ENCODE measurements around the gene KIDINS220. TPM values are rescaled to one million over a fixed set of nuclear protein-coding genes. Genes with fewer than 3 reads are reported as not detected.
A peak's percentile ranks its signal among the peaks of the same experiment; 100 is the strongest.

Gene KIDINS220
- total and polyA plus RNA-seq, 2 of the 13 experiments (the other 11 are each of a cell fraction or from before 2014, with no cell fraction given): 25.2 to 32.3 TPM

DNA sequence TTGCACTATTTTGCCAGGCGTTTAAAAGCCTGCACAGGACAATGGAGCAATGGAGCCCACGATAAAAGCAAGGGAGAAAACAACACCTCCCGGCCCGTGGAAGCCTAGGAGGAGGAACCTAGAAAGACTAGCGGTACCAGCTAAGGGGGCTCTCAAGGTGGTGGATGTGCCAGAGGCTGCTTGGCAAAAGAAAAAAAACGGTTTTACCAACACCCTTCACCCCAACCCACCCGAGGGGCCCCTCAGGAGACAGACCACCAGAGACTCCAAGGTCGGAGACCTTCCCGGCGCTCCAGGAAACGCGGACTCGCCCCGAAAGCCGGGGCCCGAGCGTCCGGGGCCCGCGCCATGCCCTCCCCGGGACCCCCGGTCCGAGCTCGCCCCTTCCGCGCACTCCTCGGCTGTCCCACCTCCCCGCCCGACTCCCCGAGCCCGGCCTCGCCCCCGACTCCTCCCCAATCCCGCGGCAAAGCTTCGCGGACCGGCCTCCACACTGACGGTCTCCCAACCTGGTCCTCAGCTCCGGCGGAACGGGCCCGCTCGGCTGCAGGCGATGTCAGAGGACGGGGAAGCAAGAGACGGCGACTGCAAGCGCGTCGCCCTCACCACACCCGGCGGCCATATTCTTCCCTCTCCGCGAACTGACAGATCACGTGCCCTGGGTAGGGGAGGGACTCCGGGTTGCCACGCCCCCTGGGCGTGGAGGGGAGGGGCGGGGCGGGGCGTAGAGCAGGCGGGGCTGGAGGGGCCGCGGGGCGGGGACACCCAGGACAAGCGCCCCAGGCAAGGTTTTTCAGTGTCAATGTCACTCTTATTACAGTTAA lies at the start of gene KIDINS220 (continued):
- TF ChIP-seq, protein P1, sequence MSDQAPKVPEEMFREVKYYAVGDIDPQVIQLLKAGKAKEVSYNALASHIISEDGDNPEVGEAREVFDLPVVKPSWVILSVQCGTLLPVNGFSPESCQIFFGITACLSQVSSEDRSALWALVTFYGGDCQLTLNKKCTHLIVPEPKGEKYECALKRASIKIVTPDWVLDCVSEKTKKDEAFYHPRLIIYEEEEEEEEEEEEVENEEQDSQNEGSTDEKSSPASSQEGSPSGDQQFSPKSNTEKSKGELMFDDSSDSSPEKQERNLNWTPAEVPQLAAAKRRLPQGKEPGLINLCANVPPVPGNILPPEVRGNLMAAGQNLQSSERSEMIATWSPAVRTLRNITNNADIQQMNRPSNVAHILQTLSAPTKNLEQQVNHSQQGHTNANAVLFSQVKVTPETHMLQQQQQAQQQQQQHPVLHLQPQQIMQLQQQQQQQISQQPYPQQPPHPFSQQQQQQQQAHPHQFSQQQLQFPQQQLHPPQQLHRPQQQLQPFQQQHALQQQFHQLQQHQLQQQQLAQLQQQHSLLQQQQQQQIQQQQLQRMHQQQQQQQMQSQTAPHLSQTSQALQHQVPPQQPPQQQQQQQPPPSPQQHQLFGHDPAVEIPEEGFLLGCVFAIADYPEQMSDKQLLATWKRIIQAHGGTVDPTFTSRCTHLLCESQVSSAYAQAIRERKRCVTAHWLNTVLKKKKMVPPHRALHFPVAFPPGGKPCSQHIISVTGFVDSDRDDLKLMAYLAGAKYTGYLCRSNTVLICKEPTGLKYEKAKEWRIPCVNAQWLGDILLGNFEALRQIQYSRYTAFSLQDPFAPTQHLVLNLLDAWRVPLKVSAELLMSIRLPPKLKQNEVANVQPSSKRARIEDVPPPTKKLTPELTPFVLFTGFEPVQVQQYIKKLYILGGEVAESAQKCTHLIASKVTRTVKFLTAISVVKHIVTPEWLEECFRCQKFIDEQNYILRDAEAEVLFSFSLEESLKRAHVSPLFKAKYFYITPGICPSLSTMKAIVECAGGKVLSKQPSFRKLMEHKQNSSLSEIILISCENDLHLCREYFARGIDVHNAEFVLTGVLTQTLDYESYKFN (CRISPR knock-in tag; conservative IDR thresholded peaks at IDR 0.05): peak; percentile 32; the same call in 1 of the 2 replicates
- TF ChIP-seq ZNF552 (CRISPR knock-in tag; IDR thresholded peaks at IDR 0.05; ENCODE audit: borderline replicate concordance): no peak
- TF ChIP-seq, protein P2, sequence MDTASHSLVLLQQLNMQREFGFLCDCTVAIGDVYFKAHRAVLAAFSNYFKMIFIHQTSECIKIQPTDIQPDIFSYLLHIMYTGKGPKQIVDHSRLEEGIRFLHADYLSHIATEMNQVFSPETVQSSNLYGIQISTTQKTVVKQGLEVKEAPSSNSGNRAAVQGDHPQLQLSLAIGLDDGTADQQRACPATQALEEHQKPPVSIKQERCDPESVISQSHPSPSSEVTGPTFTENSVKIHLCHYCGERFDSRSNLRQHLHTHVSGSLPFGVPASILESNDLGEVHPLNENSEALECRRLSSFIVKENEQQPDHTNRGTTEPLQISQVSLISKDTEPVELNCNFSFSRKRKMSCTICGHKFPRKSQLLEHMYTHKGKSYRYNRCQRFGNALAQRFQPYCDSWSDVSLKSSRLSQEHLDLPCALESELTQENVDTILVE (CRISPR knock-in tag; IDR thresholded peaks at IDR 0.05): 0 out of 2 replicates have a peak, but pooled peaks have one; percentile 55
- TF ChIP-seq, protein P3, sequence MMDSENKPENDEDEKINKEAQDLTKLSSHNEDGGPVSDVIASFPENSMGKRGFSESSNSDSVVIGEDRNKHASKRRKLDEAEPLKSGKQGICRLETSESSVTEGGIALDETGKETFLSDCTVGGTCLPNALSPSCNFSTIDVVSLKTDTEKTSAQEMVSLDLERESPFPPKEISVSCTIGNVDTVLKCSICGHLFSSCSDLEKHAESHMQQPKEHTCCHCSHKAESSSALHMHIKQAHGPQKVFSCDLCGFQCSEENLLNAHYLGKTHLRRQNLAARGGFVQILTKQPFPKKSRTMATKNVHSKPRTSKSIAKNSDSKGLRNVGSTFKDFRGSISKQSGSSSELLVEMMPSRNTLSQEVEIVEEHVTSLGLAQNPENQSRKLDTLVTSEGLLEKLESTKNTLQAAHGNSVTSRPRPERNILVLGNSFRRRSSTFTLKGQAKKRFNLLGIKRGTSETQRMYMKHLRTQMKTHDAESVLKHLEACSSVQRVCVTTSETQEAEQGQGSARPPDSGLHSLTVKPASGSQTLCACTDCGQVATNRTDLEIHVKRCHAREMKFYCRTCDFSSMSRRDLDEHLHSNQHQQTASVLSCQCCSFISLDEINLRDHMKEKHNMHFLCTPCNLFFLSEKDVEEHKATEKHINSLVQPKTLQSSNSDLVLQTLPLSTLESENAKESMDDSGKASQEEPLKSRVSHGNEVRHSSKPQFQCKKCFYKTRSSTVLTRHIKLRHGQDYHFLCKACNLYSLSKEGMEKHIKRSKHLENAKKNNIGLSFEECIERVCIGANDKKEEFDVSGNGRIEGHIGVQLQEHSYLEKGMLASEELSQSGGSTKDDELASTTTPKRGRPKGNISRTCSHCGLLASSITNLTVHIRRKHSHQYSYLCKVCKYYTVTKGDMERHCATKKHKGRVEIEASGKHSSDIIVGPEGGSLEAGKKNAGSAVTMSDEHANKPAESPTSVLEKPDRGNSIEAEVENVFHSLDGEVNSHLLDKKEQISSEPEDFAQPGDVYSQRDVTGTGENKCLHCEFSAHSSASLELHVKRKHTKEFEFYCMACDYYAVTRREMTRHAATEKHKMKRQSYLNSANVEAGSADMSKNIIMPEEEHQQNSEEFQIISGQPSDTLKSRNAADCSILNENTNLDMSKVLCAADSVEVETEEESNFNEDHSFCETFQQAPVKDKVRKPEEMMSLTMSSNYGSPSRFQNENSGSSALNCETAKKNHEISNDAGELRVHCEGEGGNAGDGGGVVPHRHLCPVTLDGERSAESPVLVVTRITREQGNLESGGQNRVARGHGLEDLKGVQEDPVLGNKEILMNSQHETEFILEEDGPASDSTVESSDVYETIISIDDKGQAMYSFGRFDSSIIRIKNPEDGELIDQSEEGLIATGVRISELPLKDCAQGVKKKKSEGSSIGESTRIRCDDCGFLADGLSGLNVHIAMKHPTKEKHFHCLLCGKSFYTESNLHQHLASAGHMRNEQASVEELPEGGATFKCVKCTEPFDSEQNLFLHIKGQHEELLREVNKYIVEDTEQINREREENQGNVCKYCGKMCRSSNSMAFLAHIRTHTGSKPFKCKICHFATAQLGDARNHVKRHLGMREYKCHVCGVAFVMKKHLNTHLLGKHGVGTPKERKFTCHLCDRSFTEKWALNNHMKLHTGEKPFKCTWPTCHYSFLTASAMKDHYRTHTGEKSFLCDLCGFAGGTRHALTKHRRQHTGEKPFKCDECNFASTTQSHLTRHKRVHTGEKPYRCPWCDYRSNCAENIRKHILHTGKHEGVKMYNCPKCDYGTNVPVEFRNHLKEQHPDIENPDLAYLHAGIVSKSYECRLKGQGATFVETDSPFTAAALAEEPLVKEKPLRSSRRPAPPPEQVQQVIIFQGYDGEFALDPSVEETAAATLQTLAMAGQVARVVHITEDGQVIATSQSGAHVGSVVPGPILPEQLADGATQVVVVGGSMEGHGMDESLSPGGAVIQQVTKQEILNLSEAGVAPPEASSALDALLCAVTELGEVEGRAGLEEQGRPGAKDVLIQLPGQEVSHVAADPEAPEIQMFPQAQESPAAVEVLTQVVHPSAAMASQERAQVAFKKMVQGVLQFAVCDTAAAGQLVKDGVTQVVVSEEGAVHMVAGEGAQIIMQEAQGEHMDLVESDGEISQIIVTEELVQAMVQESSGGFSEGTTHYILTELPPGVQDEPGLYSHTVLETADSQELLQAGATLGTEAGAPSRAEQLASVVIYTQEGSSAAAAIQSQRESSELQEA (CRISPR knock-in tag; IDR thresholded peaks at IDR 0.05; ENCODE audit: not compliant biosample characterization): peak; percentile 70
- peak; percentile 74; the same call in 1 of the 2 replicates for TF ChIP-seq SMAD1 (CRISPR knock-in tag; IDR thresholded peaks at IDR 0.05; ENCODE audit: borderline replicate concordance, low read depth)
- peak; percentile 65; the same call in 1 of the 2 replicates for TF ChIP-seq ZBTB42 (CRISPR knock-in tag; IDR thresholded peaks at IDR 0.05)
- peak; percentile 85 for TF ChIP-seq KDM2A (CRISPR knock-in tag; IDR thresholded peaks at IDR 0.05; ENCODE audit: borderline replicate concordance, low read depth)
- TF ChIP-seq ZNF232 (CRISPR knock-in tag; IDR thresholded peaks at IDR 0.05; ENCODE audit: borderline replicate concordance): peak; percentile 51; the same call in 1 of the 2 replicates
- TF ChIP-seq, protein P4, sequence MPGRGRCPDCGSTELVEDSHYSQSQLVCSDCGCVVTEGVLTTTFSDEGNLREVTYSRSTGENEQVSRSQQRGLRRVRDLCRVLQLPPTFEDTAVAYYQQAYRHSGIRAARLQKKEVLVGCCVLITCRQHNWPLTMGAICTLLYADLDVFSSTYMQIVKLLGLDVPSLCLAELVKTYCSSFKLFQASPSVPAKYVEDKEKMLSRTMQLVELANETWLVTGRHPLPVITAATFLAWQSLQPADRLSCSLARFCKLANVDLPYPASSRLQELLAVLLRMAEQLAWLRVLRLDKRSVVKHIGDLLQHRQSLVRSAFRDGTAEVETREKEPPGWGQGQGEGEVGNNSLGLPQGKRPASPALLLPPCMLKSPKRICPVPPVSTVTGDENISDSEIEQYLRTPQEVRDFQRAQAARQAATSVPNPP (CRISPR knock-in tag; IDR thresholded peaks at IDR 0.05): no peak
- peak; percentile 87; the same call in 1 of the 2 replicates for TF ChIP-seq ZNF556 (CRISPR knock-in tag; IDR thresholded peaks at IDR 0.05; ENCODE audit: borderline replicate concordance)
- TF ChIP-seq PCBP1 (IDR thresholded peaks at IDR 0.05; ENCODE audit: borderline replicate concordance, low read depth, low read length): 0 out of 2 replicates have a peak, but pooled peaks have one; percentile 68
- TF ChIP-seq ZNF33A (CRISPR knock-in tag; IDR thresholded peaks at IDR 0.05; ENCODE audit: borderline replicate concordance): 0 out of 2 replicates have a peak, but pooled peaks have one; percentile 32

Measured in HepG2 (cell line).